HTR-8/SVneo (cell line): ENCODE results near the gene C2CD3.
A peak's percentile ranks its signal among the peaks of the same experiment; 100 is the strongest.
"Not testable (repeated sequence)": the region's sequence is repeated elsewhere in the genome, so short reads cannot be mapped to it uniquely, and the experiment has no call there.

Experiments
- DNase-seq: peaks from one replicate; pipeline ENCODE4 v3.0.0; 2011; ENCODE audit warnings: low spot score, mixed read lengths; ENCODE audit not compliant: insufficient read length
- FAIRE-seq: peaks from 2 replicates; lab custom pipeline; 2011; peaks lifted over from hg19 to GRCh38; lab: Jason Lieb, UNC

C2CD3 gene

GRCh38 chr11:74072286-74072685, 98.5 kb downstream of the C2CD3 start:
- DNase-seq, result no peak
- FAIRE-seq, result no peak

DNA sequence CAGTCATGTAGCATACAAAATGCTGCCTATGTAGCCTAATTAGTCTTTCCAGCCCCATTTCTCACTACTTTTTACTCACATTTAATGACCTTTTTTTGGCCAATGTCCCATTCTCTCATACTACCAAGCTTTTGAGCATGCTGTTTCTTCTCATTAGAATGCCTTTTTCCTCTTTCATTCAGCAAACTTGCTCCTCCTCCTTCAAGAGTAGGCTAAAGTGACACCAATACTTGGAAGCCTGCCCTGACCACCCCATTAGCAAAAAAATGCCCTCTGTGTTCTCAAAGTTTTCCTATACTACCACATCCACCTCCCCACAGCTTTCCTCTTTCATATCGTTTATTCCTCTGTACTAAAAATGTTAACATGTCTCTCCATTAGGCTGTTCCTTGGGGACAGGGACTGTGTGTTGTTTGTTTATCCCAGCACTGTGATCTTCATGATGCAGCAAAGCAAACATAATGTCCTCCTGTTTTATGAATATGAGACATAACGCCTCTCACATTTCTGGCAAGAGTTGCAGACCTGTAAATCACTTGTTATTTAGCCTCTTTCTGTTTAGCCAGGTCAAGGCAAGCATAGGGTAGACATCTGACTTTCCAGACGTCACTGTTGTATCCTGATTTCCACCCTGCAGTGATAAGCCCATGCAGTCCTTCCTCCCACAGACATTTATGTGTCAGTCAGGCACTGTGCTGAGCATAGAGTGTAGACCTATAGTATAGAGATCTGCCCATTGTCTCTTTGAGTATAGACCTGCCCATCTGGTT, 99.9 kb downstream of the C2CD3 start:
- DNase-seq, result no peak
- FAIRE-seq, result no peak

DNA sequence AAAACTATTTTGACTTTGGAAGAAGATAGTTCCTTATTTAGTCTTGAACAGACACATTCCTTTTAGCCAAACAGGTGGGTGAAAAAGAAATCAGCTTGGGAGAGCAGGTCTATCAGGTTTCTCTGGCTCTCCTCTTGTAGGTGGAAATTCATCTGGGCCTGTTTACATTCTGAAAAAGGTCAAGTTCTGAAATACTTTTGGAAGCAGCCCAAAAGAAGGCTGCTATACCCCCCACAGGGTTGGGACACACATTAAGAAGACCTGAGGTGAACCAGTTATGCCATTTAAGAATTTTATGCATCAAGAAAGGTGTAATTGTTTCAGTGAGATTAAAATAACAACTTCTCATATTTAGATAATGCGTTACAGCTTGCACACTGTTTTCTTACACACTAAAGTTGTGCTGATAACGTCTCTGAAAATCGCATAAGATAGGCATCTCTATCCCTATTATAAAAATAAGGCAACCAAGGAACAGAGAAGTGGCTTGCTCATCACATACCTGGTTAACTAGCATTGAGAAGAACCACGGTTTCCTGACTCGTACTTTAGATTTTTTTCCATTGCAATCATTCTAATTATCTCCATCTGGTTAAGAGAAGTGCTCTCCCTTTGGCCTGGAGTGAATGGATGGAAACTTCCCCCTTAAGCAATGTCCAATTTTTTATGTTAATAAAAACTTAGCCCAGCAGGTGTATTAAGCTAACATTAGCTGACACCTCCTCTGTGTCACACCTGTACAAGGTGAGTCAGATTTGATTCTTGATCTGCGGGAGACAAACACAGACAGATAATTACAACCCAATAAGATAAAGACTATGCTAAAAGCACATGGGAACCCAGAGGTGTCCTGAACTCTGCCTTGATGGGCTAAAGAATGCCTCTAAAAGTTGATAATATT, 101.4 kb downstream of the C2CD3 start:
- no peak for FAIRE-seq

GRCh38 chr11:74066663-74067062, 104.1 kb downstream of the C2CD3 start:
- FAIRE-seq, DNase-seq: not testable (repeated sequence)

More for the DNA sequence above, 101.4 kb downstream of the C2CD3 start:
- DNase-seq, result no peak

- DNase-seq, FAIRE-seq: not testable (repeated sequence)
These were observed 105.3 kb downstream of the C2CD3 start for GRCh38 chr11:74065534-74065933.

- not testable (repeated sequence) for DNase-seq, FAIRE-seq
These were observed 107.2 kb downstream of the C2CD3 start for GRCh38 chr11:74063628-74064027.

- FAIRE-seq, DNase-seq: not testable (repeated sequence)
These were observed 109.2 kb downstream of the C2CD3 start for GRCh38 chr11:74061599-74061998.

DNA sequence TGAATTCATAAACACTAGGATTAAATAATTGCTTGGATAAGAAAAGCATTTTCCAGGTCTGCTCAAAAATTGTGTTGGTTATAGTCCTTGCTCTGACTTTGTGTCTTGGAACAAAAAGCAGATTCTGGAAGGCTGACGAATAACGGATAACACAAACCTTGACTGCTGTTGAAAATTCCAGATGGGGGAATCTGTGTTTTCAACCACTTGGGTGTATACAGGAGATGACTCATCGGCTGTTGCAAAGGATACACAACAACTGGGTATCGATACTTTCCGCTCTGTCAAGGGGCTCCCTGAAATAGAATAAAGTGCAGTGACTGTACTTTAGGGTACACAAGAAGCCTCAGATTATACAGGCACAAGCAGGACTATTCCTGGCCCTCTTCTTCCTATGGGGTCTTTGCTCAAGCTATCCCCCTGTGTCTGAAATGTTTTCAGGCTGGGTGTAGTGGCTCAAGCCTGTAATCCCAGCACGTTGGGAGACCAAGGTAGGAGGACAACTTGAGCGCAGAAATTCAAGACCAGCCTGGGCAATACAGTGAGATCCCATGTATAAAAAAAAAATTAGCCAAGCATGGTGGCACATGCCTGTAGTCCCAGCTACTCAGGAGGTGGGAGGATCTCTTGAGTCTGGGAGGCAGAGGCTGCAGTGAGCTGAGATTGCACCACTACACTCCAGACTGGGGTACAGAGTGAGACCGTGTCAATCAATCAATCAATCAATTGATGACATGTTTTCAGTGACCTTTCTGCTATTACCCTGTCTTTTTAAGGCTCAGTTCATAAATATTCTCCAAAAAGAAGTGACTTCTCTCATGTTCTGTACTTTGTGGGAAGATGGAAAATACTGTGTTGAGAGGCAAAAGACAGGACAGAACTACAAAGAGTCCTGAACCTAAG, 113.3 kb downstream of the C2CD3 start:
- FAIRE-seq (no peak), DNase-seq (peak; percentile 28)

GRCh38 chr11:74055938-74056337, 114.9 kb downstream of the C2CD3 start:
- FAIRE-seq, result no peak
- peak; percentile 59 for DNase-seq

GRCh38 chr11:74050465-74050864, 120.3 kb downstream of the C2CD3 start:
- DNase-seq (no peak), FAIRE-seq (peak; percentile 77)

- DNase-seq (no peak), FAIRE-seq (no peak)
These were observed 121.8 kb downstream of the C2CD3 start for GRCh38 chr11:74048993-74049392.

DNA sequence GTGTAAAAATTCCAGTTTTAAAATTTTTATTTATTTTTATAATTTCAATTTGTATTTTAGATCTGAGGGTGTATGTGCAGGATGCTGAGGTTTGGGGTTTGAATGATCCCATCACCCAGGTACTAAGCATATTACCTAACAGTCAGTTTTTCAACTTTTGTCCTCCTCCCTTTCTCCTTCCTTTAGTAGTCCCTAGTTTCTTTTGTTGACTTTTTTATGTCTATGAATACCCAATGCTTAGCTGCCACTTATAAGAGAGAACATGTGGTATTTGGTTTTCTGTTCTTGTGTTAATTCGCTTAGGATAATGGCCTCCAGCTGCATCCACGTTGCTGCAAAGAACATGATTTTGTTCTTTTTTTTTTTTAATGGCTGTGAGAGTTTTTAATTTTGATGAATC, 126.3 kb downstream of the C2CD3 start:
- no peak for FAIRE-seq
- no peak for DNase-seq

- no peak for FAIRE-seq
These were observed 127.4 kb downstream of the C2CD3 start for GRCh38 chr11:74043450-74043849.

DNA sequence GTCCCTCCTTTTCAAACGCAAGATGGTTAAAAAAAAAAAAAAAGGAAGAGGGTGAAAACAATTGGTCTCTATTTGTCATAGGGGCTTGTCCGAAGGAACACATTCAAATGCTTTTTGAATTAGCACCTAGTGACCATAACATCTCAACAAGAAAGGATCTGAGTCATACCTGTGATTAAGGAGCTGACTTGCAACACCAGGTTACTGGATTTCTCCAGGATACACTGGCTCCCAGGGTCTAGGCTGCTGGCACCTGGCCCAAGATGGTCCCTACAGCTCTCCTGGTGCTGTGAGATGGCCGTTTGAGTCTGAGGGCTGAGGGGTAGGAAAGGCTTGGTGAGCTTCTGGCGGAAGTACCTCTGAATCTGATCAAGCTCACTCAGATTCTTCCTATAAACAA, 133.5 kb downstream of the C2CD3 start:
- DNase-seq (no peak), FAIRE-seq (no peak)

More at GRCh38 chr11:74043450-74043849, 127.4 kb downstream of the C2CD3 start:
- no peak for DNase-seq

DNA sequence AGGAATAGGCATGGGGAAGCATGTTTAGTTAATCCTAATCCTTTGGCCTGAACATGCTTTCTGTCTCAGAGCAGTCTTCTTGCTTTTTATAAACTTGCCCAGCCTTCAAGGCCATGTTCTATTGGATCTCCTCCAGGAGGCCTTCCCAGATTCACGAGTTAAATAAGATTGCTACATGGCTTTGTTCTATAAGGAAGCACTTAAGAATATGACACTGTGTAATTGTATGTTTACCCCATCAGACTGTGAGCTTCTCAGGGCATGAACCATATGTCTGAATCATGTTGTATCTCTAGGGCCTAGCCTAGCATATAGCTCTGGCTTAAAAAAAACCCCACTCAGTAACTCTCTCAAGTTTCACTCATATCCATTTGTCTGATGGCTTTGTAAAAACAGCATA, 135.5 kb downstream of the C2CD3 start:
- no peak for FAIRE-seq
- DNase-seq, result no peak

GRCh38 chr11:74033046-74033445, 137.8 kb downstream of the C2CD3 start:
- FAIRE-seq (no peak), DNase-seq (no peak)

GRCh38 chr11:74030723-74031676, 139.8 kb downstream of the C2CD3 start:
- DNase-seq (no peak), FAIRE-seq (no peak)

GRCh38 chr11:74025467-74026166, 145.2 kb downstream of the C2CD3 start:
- FAIRE-seq (no peak), DNase-seq (no peak)
